ENCODE results near the gene CST9L.

CST9L gene

DNA sequence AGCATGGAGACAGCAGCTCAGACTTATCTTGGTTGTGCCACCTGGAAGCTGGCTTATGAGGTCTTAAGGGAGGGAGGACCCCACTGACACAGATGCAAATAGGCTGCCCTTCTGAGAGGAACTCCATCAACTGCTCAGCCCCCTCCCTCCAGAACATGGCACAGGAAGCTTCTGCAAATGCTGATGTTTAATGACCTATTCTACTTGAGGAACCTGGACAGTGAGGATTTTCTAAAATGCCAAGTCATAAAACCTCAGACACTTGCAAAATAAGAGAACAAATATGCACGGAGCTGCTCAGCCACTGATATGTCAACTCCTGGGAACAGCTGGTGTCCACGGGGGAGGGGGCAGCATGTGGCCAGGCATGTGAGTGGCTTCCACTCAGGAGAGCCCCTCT lies 34.0 kb upstream of the CST9L start:
- Histone ChIP-seq H3K27ac (ENCODE audit: low read depth, low read length) (no peak overlapping the region), H3K9me3 (ENCODE audit: control insufficient read depth, insufficient read depth, low read length) (no peaks in the 10 kb centered on the region), H4K20me1 (ENCODE audit: control insufficient read depth, insufficient read depth, low read depth, low read length) (no peaks in the 10 kb centered on the region), H3K36me3 (ENCODE audit: control insufficient read depth, low read length) (no peaks in the 10 kb centered on the region), H3K9me2 (replicated peaks; ENCODE audit: control insufficient read depth, low read length) (no peaks in the 10 kb centered on the region), H3K27me3 (ENCODE audit: control insufficient read depth, low read length) (no peaks in the 10 kb centered on the region), H3F3A (ENCODE audit: control insufficient read depth, insufficient read depth) (no peaks in the 10 kb centered on the region), H3K4me2 (ENCODE audit: low read length) (no peak overlapping the region), H3K79me2 (ENCODE audit: control insufficient read depth, low read length) (no peaks in the 10 kb centered on the region), H3K4me1 (ENCODE audit: control insufficient read depth, low read length) (no peaks in the 10 kb centered on the region), H3K4me3 (ENCODE audit: low read length) (no peak overlapping the region)
- no peak for TF ChIP-seq EZH2phosphoT487 (IDR thresholded peaks at IDR 0.05; ENCODE audit: borderline replicate concordance, low read length)
- TF ChIP-seq CTCF (IDR thresholded peaks at IDR 0.05; ENCODE audit: low read depth, low read length, poor library complexity, severe bottlenecking), result no peak

GRCh38 chr20:23601715-23602114 lies 33.4 kb upstream of the CST9L start:
- Histone ChIP-seq H3F3A (ENCODE audit: control insufficient read depth, insufficient read depth) (no peaks in the 10 kb centered on the region), H3K4me3 (ENCODE audit: low read length) (no peak overlapping the region), H3K4me1 (ENCODE audit: control insufficient read depth, low read length) (no peaks in the 10 kb centered on the region), H3K79me2 (ENCODE audit: control insufficient read depth, low read length) (no peaks in the 10 kb centered on the region), H4K20me1 (ENCODE audit: control insufficient read depth, insufficient read depth, low read depth, low read length) (no peaks in the 10 kb centered on the region), H3K4me2 (ENCODE audit: low read length) (no peak overlapping the region), H3K27me3 (ENCODE audit: control insufficient read depth, low read length) (no peaks in the 10 kb centered on the region), H3K36me3 (ENCODE audit: control insufficient read depth, low read length) (no peaks in the 10 kb centered on the region), H3K9me2 (replicated peaks; ENCODE audit: control insufficient read depth, low read length) (no peaks in the 10 kb centered on the region), H3K9me3 (ENCODE audit: control insufficient read depth, insufficient read depth, low read length) (no peaks in the 10 kb centered on the region), H3K27ac (ENCODE audit: low read depth, low read length) (no peak overlapping the region)
- no peak for TF ChIP-seq CTCF (IDR thresholded peaks at IDR 0.05; ENCODE audit: low read depth, low read length, poor library complexity, severe bottlenecking)
- TF ChIP-seq EZH2phosphoT487 (IDR thresholded peaks at IDR 0.05; ENCODE audit: borderline replicate concordance, low read length), result no peak

- Histone ChIP-seq H3K4me3 (ENCODE audit: low read length) (no peak overlapping the region), H3K4me2 (ENCODE audit: low read length) (no peak overlapping the region), H3K4me1 (ENCODE audit: control insufficient read depth, low read length) (no peaks in the 10 kb centered on the region), H3K9me3 (ENCODE audit: control insufficient read depth, insufficient read depth, low read length) (no peaks in the 10 kb centered on the region), H3K9me2 (replicated peaks; ENCODE audit: control insufficient read depth, low read length) (no peaks in the 10 kb centered on the region), H3K27ac (ENCODE audit: low read depth, low read length) (no peak overlapping the region), H3K27me3 (ENCODE audit: control insufficient read depth, low read length) (no peaks in the 10 kb centered on the region), H3K79me2 (ENCODE audit: control insufficient read depth, low read length) (no peaks in the 10 kb centered on the region), H3K36me3 (ENCODE audit: control insufficient read depth, low read length) (no peaks in the 10 kb centered on the region), H3F3A (ENCODE audit: control insufficient read depth, insufficient read depth) (no peaks in the 10 kb centered on the region), H4K20me1 (ENCODE audit: control insufficient read depth, insufficient read depth, low read depth, low read length) (no peaks in the 10 kb centered on the region)
- TF ChIP-seq EZH2phosphoT487 (IDR thresholded peaks at IDR 0.05; ENCODE audit: borderline replicate concordance, low read length) (no peak), CTCF (IDR thresholded peaks at IDR 0.05; ENCODE audit: low read depth, low read length, poor library complexity, severe bottlenecking) (no peak)
Measured at GRCh38 chr20:23598481-23598880, 30.2 kb upstream of the CST9L start.
